Choroid plexus epithelial cell (primary cell): ENCODE results near the gene IMP4.

Source experiments
- DNase-seq: peaks from one replicate; pipeline ENCODE4 v3.0.0-alpha.2; 2010; ENCODE audit warnings: low read depth
- H3K4me3 ChIP-seq: 2 replicates; pipeline ENCODE4 v1.5.1; 2011; ENCODE audit warnings: low read depth, mild to moderate bottlenecking, control low read depth, low read length, moderate library complexity
- CTCF ChIP-seq: conservative IDR thresholded peaks from 2 replicates; pipeline ENCODE4 v1.5.1; 2011; ENCODE audit warnings: low read depth, mild to moderate bottlenecking, control low read depth, inconsistent platforms, low read length, moderate library complexity

The IMP4 gene

GRCh38 chr2:130351711-130352110 is 9.0 kb downstream of the IMP4 start:
- TF ChIP-seq CTCF: no peak
- H3K4me3 ChIP-seq: no peak overlapping the region
- no peak for DNase-seq

- no peak for DNase-seq
- H3K4me3 ChIP-seq: no peak overlapping the region
- TF ChIP-seq CTCF: no peak
Observed at GRCh38 chr2:130352237-130352636, 9.5 kb downstream of the IMP4 start.

- H3K4me3 ChIP-seq: no peak overlapping the region
- TF ChIP-seq CTCF: no peak
- DNase-seq: no peak
Observed at GRCh38 chr2:130353291-130354138, 10.8 kb downstream of the IMP4 start.

- DNase-seq: no peak
- no peak overlapping the region for H3K4me3 ChIP-seq
- TF ChIP-seq CTCF: no peak
Observed at GRCh38 chr2:130354139-130354428, 11.4 kb downstream of the IMP4 start.

- no peak for DNase-seq
- TF ChIP-seq CTCF: no peak
- H3K4me3 ChIP-seq: peak overlapping the region; percentile 74
Observed at GRCh38 chr2:130355172-130355577, 12.5 kb downstream of the IMP4 start.

GRCh38 chr2:130355578-130356431 is 13.1 kb downstream of the IMP4 start, which contains the start of gene PTPN18:
PTPN18 (plus strand) TSS chr2:130356056; CDS start chr2:130356108, 52 bp downstream.
- H3K4me3 ChIP-seq: peak within 1 kb of the TSS; percentile 74
- TF ChIP-seq CTCF: peak; percentile 41
- peak; percentile 89 for DNase-seq
